CD4-positive, alpha-beta T cell treated with Interleukin-2 at 100 ng/mL for 4 hours (primary cell): Measurements from ENCODE around the gene NKD2.
"Not testable (repeated sequence)": the region's sequence is repeated elsewhere in the genome, so short reads cannot be mapped to it uniquely, and the experiment has no call there.

Source experiments
- DNase-seq: peaks from one replicate; pipeline ENCODE4 v3.0.0-alpha.2; 2020; ENCODE audit warnings: low spot score

Gene NKD2

GRCh38 chr5:1008451-1009358 is at the start of gene NKD2:
NKD2 (plus strand) TSS chr5:1008802; CDS start chr5:1009058, 256 bp downstream.
- DNase-seq: no peak

GRCh38 chr5:959581-960531 is 48.7 kb upstream of the NKD2 start:
- no peak for DNase-seq

GRCh38 chr5:960551-960950 is 48.1 kb upstream of the NKD2 start:
- DNase-seq: no peak

GRCh38 chr5:961002-961710 is 47.4 kb upstream of the NKD2 start:
- DNase-seq: no peak

GRCh38 chr5:961711-962240 is 46.8 kb upstream of the NKD2 start:
- no peak for DNase-seq

- no peak for DNase-seq
These were observed 46.2 kb upstream of the NKD2 start for GRCh38 chr5:962386-962785.

GRCh38 chr5:962801-963200 is 45.8 kb upstream of the NKD2 start:
- DNase-seq: no peak

GRCh38 chr5:963310-963672 is 45.3 kb upstream of the NKD2 start:
- DNase-seq: no peak

GRCh38 chr5:963673-964531 is 44.7 kb upstream of the NKD2 start:
- peak; percentile 7 for DNase-seq

GRCh38 chr5:964821-965220 is 43.8 kb upstream of the NKD2 start:
- no peak for DNase-seq

GRCh38 chr5:965604-966344 is 42.8 kb upstream of the NKD2 start:
- DNase-seq: no peak

GRCh38 chr5:966345-966710 is 42.3 kb upstream of the NKD2 start:
- DNase-seq: no peak

GRCh38 chr5:966941-967340 is 41.7 kb upstream of the NKD2 start:
- DNase-seq: no peak

GRCh38 chr5:968881-969280 is 39.7 kb upstream of the NKD2 start:
- DNase-seq: no peak

- no peak for DNase-seq
These were observed 39.2 kb upstream of the NKD2 start for GRCh38 chr5:969408-969839.

GRCh38 chr5:972575-972974 is 36.0 kb upstream of the NKD2 start:
- DNase-seq: not testable (repeated sequence)

GRCh38 chr5:976849-977751 is 31.5 kb upstream of the NKD2 start:
- DNase-seq: no peak

- no peak for DNase-seq
These were observed 30.5 kb upstream of the NKD2 start for GRCh38 chr5:978054-978453.

GRCh38 chr5:978693-979092 is 29.9 kb upstream of the NKD2 start:
- DNase-seq: no peak
